ENCODE data around the gene OBP2B. TPM values are rescaled to one million over a fixed set of nuclear protein-coding genes. Genes with fewer than 3 reads are reported as not detected.
A peak's percentile ranks its signal among the peaks of the same experiment; 100 is the strongest.

OBP2B gene
- total and polyA plus RNA-seq, 9 of the 15 experiments (the other 6 are each of a cell fraction or from before 2014, with no cell fraction given), result not detected

DNA sequence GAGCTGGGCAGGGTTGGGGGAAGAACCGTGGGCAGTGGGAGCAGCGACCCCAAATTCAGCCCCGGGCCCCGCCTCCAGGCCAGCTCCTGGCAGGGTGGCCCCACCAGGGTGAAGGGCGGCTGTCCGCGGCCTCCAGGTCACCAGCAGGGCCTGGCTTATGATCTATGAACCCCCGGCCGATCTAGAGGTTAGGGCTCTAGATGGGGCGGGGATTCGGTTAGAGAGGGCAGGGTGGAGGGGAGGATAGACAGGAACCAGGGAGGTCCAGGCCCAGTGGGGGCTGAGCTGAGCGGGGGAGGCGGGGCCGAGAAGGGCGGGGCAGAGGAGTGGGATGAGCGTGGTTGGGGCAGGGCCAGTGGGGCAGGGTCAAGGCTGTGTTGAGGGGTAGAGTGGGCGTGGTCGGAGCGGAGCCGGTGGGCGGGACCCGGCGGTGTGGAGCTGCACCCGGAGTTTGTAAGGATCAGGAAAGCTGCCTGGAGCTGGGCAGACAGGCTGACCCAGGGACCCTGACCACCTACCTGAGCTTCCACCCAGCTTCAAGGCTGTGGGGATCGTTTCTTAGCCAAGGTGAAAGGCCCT, 29.3 kb upstream of the OBP2B start (continued):
- TF ChIP-seq SIRT6 (IDR thresholded peaks at IDR 0.05; ENCODE audit: low read depth, low read length) (no peak), HDGF (IDR thresholded peaks at IDR 0.05) (peak; percentile 56; the same call in 1 of the 2 replicates), EGR1 (conservative IDR thresholded peaks at IDR 0.05) (peak; percentile 88), HLTF (IDR thresholded peaks at IDR 0.05) (no peak), ZKSCAN3 (CRISPR knock-in tag; IDR thresholded peaks at IDR 0.05) (no peak), POLR2A (conservative IDR thresholded peaks at IDR 0.05) (peak; percentile 46; the same call in 1 of the 2 replicates), POLR2G (IDR thresholded peaks at IDR 0.05; ENCODE audit: low read depth, low read length) (peak; percentile 65), ZFX (CRISPR knock-in tag; IDR thresholded peaks at IDR 0.05) (0 out of 2 replicates have a peak, but pooled peaks have one; percentile 24), RFX5 (IDR thresholded peaks at IDR 0.05; ENCODE audit: low read depth, low read length) (no peak), MAZ (CRISPR knock-in tag; conservative IDR thresholded peaks at IDR 0.05 in 1 of 2, IDR thresholded peaks at IDR 0.05 in 1 of 2) (peak; percentile 45 to 57; a peak in 2 of 4 replicates), ZBTB7A (IDR thresholded peaks at IDR 0.05; ENCODE audit: borderline replicate concordance, control insufficient read depth, low read depth, low read length) (peak; percentile 70; the same call in 1 of the 2 replicates), MXI1 (IDR thresholded peaks at IDR 0.05; ENCODE audit: low read depth, low read length) (0 out of 2 replicates have a peak, but pooled peaks have one; percentile 34)
- TF ChIP-seq, protein P1, sequence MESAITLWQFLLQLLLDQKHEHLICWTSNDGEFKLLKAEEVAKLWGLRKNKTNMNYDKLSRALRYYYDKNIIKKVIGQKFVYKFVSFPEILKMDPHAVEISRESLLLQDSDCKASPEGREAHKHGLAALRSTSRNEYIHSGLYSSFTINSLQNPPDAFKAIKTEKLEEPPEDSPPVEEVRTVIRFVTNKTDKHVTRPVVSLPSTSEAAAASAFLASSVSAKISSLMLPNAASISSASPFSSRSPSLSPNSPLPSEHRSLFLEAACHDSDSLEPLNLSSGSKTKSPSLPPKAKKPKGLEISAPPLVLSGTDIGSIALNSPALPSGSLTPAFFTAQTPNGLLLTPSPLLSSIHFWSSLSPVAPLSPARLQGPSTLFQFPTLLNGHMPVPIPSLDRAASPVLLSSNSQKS (CRISPR knock-in tag; IDR thresholded peaks at IDR 0.05), result no peak

Data from K562 (cell line).